NCI-H2081 (cell line): ENCODE results near the gene HMOX1.
A peak's percentile ranks its signal among the peaks of the same experiment; 100 is the strongest.
"Not testable (repeated sequence)": the region's sequence is repeated elsewhere in the genome, so short reads cannot be mapped to it uniquely, and the experiment has no call there.

Experiments
- DNase-seq, 2 experiments: peaks; one replicate each; lab custom pipeline; 2025; lab: John Stamatoyannopoulos, UW

The HMOX1 gene

GRCh38 chr22:35435201-35435740, 54.4 kb downstream of the HMOX1 start:
- DNase-seq, result no peak

GRCh38 chr22:35436421-35436820, 55.5 kb downstream of the HMOX1 start:
- DNase-seq, result no peak

GRCh38 chr22:35437049-35437448, 56.2 kb downstream of the HMOX1 start:
- DNase-seq, result peak in 1 of 2 experiments; percentile 8

- DNase-seq, result not testable (repeated sequence)
Measured at GRCh38 chr22:35438673-35439364, 57.9 kb downstream of the HMOX1 start.

- DNase-seq, result no peak
Measured at GRCh38 chr22:35439365-35439717, 58.4 kb downstream of the HMOX1 start.

GRCh38 chr22:35440129-35440528, 59.2 kb downstream of the HMOX1 start:
- no peak for DNase-seq

GRCh38 chr22:35441489-35442100, 60.7 kb downstream of the HMOX1 start:
- no peak for DNase-seq

GRCh38 chr22:35442471-35442870, 61.6 kb downstream of the HMOX1 start:
- no peak for DNase-seq

- no peak for DNase-seq
Measured at GRCh38 chr22:35443338-35443737, 62.4 kb downstream of the HMOX1 start.
